ENCODE results near the gene TMEM184B.

- TF ChIP-seq POLR2A (IDR thresholded peaks at IDR 0.05) (no peak), CTCF (IDR thresholded peaks at IDR 0.05) (no peak), EP300 (IDR thresholded peaks at IDR 0.05) (no peak)
Observed at GRCh38 chr22:38266120-38266519, 6.7 kb downstream of the TMEM184B start.

Data from gastroesophageal sphincter (tissue), 3 donors.